HG02678 (cell line): ENCODE results near the gene LAMA2.
"Not testable (repeated sequence)": the region's sequence is repeated elsewhere in the genome, so short reads cannot be mapped to it uniquely, and the experiment has no call there.

ENCODE experiments used
- ATAC-seq: cut with Tn5 transposase; IDR thresholded peaks from one replicate; pipeline ENCODE4 v1.9.1; 2021; ENCODE audit warnings: mild to moderate bottlenecking, moderate library complexity; ENCODE audit not compliant: unreplicated experiment

LAMA2 gene

GRCh38 chr6:129069006-129069405, 186.1 kb downstream of the LAMA2 start:
- ATAC-seq = no peak

GRCh38 chr6:129073051-129073450, 190.1 kb downstream of the LAMA2 start:
- no peak for ATAC-seq

- no peak for ATAC-seq
Observed at GRCh38 chr6:129073691-129074395, 190.9 kb downstream of the LAMA2 start.

DNA sequence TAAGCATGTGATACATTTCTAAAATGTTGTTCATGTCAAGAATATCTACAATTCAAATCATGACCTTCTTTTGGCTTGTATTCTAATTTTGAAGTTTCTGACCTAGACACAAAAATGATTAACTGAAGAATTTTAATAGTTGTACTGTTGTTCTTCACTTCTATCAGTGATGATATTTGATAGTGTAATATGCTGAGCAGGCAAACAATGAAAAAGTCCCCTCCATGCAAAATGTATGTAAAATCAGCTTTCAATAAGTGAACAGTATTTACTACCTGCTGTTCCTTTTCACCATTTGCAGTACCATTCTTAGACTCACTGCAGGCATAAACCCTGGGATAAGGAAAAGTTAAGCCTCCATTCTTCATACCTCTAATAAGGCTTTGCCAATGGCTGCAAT, 201.5 kb downstream of the LAMA2 start:
- no peak for ATAC-seq

DNA sequence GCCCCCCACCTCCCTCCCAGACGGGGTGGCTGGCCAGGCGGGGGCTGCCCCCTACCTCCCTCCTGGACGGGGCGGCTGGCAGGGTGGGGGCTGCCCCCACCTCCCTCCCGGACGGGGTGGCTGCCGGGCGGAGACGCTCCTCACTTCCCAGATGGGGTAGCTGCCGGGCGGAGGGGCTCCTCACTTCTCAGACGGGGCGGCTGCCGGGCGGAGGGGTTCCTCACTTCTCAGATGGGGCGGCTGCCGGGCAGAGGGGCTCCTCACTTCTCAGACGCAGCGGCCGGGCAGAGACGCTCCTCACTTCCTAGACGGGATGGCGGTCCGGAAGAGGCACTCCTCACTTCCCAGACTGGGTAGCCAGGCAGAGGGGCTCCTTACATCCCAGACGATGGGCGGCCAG, 205.5 kb downstream of the LAMA2 start:
- not testable (repeated sequence) for ATAC-seq

DNA sequence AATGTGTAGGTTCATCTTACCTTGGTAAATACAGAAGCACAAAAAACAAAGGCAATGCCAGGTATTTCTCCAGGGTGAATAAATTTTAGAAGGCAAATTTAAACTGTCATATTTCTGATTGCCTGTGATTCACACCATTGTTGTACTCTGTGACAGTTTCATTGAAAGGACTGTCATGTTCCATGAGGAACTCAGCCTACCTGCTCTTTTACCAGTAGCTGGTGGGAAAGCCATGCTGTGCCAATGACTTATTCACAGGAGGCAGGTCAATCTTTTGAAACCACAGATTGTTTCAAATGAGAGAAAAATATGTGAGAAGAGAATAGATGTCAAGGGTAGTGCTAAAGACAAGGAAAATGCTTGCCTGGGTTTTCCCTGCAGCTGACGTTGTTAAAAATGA, 206.4 kb downstream of the LAMA2 start:
- ATAC-seq = no peak

- no peak for ATAC-seq
Observed at GRCh38 chr6:129094147-129094546, 211.2 kb downstream of the LAMA2 start.

GRCh38 chr6:129096651-129097290, 213.8 kb downstream of the LAMA2 start:
- no peak for ATAC-seq

DNA sequence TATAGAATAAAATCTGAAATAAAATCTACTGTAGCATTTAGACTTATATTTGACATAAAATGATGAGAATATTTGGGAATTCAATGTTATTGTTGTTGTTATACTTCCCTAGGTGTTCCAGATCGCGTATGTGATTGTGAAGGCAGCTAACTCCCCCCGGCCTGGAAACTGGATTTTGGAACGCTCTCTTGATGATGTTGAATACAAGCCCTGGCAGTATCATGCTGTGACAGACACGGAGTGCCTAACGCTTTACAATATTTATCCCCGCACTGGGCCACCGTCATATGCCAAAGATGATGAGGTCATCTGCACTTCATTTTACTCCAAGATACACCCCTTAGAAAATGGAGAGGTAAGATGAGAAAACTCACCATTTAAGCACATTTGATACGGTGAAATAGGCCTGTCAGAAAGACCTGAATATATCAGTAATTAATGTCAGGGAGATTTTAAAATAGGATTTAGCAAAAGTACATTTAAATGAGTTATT, 215.2 kb downstream of the LAMA2 start:
- no peak for ATAC-seq

GRCh38 chr6:129099696-129100095, 216.8 kb downstream of the LAMA2 start:
- ATAC-seq = no peak

DNA sequence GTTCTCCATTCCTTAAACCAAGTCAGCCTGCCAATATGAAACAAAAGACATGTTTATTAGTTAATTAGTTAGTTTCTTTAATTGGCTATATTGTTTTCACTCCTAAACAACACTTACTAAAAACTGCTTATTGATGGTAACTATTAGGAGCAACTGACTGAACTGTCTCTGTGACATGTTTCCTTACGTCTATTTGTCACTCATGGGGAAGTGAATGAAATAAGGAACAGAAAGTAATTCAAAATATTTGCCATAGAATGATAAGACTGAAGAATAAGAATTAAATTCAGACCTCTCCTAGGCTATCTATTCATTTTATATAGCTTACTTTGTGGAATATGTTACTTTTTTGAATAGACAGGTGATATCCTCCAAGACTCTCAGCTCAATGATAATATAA, 217.2 kb downstream of the LAMA2 start:
- no peak for ATAC-seq

GRCh38 chr6:129102741-129103140, 219.8 kb downstream of the LAMA2 start:
- ATAC-seq = no peak

DNA sequence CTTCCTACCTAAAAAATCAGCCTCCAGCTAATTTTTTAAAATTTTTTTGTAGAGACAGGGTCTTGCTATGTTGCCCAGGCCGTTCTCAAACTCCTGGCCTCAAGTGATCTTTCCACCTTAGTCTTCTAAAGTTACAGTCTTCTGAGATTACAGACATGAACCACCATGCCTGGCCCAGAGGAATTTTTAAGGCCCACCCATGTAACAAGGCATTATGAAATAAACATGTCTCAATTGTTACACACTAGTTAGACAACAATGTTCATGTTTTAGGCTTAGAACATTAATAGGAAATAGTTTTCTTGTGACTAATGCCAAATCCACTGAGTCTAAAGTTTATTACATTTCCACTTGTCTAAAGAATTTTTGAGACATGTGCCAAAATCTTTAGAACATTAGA, 221.2 kb downstream of the LAMA2 start:
- no peak for ATAC-seq

- no peak for ATAC-seq
Observed at GRCh38 chr6:129104560-129104959, 221.6 kb downstream of the LAMA2 start.

DNA sequence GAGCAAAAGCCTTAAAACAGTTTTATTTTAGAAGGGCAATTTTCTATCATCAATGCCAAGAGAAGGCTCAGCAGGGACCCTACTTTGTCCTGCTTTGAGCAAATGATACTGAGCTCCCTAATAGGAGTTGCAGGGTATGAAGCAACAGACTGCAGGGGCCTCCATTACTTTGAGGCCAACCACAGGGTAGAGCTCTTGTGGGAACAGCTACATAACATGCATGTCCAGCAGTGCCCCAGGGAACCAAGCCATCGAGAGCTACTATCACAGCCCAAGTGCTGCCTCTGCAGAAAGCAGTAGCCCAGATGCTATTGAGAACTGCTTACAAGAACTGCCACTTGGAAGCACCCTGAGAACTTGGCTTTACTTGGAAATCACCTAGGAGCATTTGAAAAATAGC, 222.1 kb downstream of the LAMA2 start:
- no peak for ATAC-seq

DNA sequence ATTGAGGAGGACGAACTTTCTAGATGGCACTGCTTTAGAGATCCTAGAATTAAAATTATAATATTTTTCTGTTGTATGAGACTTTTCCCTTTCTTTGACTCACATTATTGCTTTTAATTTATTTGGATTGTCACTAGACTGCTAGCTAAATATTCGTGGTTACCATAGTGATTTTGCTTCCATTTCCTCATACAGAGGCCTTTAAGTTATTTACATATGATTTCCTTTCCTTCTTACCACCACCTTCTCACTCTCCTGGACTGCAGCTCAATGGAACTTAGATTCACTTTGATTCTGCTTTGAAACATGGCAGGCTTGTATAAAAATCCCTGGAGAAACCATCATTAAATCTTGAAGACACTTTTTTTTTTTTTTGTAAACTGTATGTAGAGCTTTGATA, 222.9 kb downstream of the LAMA2 start:
- ATAC-seq = no peak

GRCh38 chr6:129108337-129108736, 225.4 kb downstream of the LAMA2 start:
- no peak for ATAC-seq

DNA sequence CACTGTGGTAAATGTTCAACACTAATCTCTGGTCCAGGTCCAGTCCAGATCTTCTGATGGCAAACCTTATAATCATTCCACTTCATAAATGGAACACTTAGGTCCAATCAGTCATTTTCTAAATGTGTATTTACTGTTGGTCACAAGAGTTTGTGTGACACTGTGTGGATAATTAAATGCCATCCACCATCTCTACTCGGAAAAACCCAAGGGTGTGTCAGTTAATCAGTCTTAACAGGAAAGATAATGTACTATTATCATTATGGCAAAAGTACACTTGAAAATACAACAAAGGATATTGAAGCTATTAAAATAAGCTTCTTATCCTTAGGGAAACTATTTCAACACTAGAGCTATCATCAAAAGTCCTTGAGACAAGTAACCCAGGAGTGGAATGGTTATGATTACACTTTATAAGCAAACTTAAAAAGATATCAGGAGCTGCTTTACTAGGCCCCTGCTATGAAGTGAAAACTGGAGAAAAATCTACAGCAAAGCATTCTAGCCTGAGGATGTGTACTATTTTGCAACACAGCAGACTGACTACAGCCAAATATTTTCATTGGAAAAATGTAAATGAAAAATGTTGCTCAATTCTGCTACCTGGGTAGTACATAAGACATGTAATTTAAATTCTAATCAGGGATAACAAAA, 227.9 kb downstream of the LAMA2 start:
- no peak for ATAC-seq

- no peak for ATAC-seq
Observed at GRCh38 chr6:129111346-129111745, 228.4 kb downstream of the LAMA2 start.

DNA sequence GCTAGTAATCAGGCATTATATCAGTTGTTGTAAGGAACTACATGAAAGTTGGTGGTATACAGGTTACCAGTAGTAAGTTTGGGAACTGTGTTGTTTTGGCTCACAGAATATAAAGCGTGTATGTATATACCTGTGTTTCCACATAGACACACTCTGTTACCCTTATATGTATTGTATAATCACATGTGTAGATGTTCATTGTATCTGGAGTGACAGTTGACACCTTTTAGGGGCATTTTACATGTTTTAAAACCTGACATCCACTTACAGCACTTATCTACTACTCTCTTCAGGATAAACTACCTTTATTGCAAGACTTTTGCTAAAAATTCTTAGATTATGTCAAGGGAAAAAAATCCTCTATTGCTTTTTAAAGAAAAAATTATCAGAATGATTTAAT, 228.9 kb downstream of the LAMA2 start:
- no peak for ATAC-seq

GRCh38 chr6:129112591-129112990, 229.7 kb downstream of the LAMA2 start:
- no peak for ATAC-seq

DNA sequence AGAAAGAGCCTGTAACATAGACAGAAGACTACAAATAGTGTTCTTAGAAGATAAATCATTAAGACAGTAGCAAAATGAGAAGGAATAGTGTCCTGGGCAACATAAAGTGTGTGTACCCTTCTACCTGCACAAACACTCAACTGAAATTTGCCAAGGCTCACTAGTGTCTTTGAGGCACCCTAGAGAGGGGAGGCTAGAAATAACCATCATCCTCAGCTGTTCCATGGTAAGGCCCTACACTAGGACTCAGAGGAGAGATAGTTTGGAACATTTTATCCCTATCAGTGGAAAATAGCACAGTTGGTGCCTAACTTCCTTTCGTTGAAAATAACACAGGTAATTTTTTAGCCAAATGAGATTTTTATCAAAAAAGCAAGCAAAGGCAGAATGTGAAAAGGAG, 230.7 kb downstream of the LAMA2 start:
- ATAC-seq = no peak
